HL-60 (cell line): ENCODE measurements around the gene ATP6V1C2.

Experiments used
- DNase-seq, 2 experiments: peaks; one replicate each; pipeline ENCODE4 v3.0.0-alpha.2; 2010 to 2020; ENCODE audit warnings: low read depth in 1 of 2, low spot score in 1 of 2
- H3K27ac ChIP-seq: fragments of 250-450 bp; sonication (Bioruptor Pico); replicated peaks from 2 replicates; pipeline ENCODE4 v1.5.1; 2020; ENCODE audit warnings: mild to moderate bottlenecking, moderate library complexity
- H3K27me3 ChIP-seq: fragments of 250-450 bp; sonication (Bioruptor Pico); 2 replicates; pipeline ENCODE4 v1.5.1; 2021; ENCODE audit warnings: mild to moderate bottlenecking, moderate library complexity; ENCODE audit not compliant: insufficient read depth, poor library complexity, severe bottlenecking
- H3K4me3 ChIP-seq: replicated peaks from 2 replicates; pipeline ENCODE4 v1.5.1; 2011; ENCODE audit warnings: mild to moderate bottlenecking, control low read depth, low read length; ENCODE audit not compliant: insufficient read depth
- CTCF ChIP-seq: IDR thresholded peaks from one replicate; pipeline ENCODE4 v1.5.1; 2011; ENCODE audit warnings: low read length, control low read depth, inconsistent platforms; ENCODE audit not compliant: insufficient read depth
- GABPA ChIP-seq: IDR thresholded peaks from 2 replicates; pipeline ENCODE4 v1.6.1; 2012; ENCODE audit warnings: low read depth
- POLR2AphosphoS5 ChIP-seq: IDR thresholded peaks from 2 replicates; pipeline ENCODE4 v1.6.1; 2012; ENCODE audit warnings: low read depth
- SPI1 ChIP-seq: IDR thresholded peaks from 2 replicates; pipeline ENCODE4 v1.6.1; 2012; ENCODE audit warnings: low read depth, mild to moderate bottlenecking, borderline replicate concordance
- TF ChIP-seq, protein P1 (sequence below): IDR thresholded peaks from 2 replicates; pipeline ENCODE4 v1.6.1; 2012; ENCODE audit warnings: low read depth; ENCODE audit not compliant: insufficient replicate concordance

Gene ATP6V1C2

DNA sequence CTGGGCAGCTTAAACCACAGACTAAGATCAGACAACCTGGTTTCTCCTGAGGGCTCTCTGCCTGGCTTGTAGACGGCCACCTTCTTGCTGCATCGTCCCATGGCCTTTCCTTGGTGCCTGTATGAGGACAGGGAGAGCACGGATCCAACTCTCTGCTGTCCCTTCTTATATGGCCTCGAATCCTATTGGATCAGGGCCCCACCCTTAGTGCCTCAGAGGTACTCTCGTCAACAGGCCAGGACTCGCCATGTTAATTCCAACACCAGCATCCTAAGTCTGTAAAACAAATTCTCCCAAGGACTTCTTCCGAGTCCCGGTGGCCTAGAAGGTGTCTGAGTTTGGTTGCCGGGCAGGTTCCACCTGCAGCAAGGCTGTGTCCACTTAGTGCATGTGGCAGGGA, 40.2 kb downstream of the ATP6V1C2 start:
- Histone ChIP-seq H3K27ac (no peak overlapping the region), H3K27me3 (peaks cover 4% of the 10 kb centered on the region), H3K4me3 (no peak overlapping the region)
- TF ChIP-seq CTCF, result no peak
- TF ChIP-seq POLR2AphosphoS5, result no peak
- no peak for TF ChIP-seq GABPA
- TF ChIP-seq, protein P1, sequence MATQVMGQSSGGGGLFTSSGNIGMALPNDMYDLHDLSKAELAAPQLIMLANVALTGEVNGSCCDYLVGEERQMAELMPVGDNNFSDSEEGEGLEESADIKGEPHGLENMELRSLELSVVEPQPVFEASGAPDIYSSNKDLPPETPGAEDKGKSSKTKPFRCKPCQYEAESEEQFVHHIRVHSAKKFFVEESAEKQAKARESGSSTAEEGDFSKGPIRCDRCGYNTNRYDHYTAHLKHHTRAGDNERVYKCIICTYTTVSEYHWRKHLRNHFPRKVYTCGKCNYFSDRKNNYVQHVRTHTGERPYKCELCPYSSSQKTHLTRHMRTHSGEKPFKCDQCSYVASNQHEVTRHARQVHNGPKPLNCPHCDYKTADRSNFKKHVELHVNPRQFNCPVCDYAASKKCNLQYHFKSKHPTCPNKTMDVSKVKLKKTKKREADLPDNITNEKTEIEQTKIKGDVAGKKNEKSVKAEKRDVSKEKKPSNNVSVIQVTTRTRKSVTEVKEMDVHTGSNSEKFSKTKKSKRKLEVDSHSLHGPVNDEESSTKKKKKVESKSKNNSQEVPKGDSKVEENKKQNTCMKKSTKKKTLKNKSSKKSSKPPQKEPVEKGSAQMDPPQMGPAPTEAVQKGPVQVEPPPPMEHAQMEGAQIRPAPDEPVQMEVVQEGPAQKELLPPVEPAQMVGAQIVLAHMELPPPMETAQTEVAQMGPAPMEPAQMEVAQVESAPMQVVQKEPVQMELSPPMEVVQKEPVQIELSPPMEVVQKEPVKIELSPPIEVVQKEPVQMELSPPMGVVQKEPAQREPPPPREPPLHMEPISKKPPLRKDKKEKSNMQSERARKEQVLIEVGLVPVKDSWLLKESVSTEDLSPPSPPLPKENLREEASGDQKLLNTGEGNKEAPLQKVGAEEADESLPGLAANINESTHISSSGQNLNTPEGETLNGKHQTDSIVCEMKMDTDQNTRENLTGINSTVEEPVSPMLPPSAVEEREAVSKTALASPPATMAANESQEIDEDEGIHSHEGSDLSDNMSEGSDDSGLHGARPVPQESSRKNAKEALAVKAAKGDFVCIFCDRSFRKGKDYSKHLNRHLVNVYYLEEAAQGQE, result no peak
- no peak for TF ChIP-seq SPI1
- no peak for DNase-seq

GRCh38 chr2:10762651-10763460, 41.4 kb downstream of the ATP6V1C2 start:
- DNase-seq, result no peak
- Histone ChIP-seq H3K27me3 (peaks cover 4% of the 10 kb centered on the region), H3K4me3 (no peak overlapping the region), H3K27ac (no peak overlapping the region)
- TF ChIP-seq GABPA (no peak), SPI1 (no peak), POLR2AphosphoS5 (no peak), CTCF (no peak)
- TF ChIP-seq, protein P1, result no peak

DNA sequence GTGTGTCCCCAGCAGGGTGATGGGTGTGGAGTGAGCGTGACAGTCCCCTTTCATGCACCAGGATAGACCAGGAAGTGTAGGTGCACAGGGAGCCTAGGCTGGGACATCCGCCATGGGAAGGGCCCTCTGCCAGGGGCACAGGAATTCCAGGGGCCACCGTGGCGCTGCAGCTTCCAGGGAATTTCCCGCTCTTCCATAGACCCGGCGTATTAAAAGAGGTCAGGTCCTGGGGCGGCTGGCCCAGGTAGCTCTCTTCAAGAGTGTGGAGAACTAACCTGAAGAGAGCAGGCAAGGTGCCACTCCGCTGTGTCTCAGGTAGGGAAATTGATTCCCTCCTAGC, 42.0 kb downstream of the ATP6V1C2 start:
- Histone ChIP-seq H3K4me3 (no peak overlapping the region), H3K27ac (no peak overlapping the region), H3K27me3 (peaks cover 4% of the 10 kb centered on the region)
- no peak for DNase-seq
- TF ChIP-seq GABPA (no peak), CTCF (no peak), SPI1 (no peak), POLR2AphosphoS5 (no peak)
- TF ChIP-seq, protein P1, result no peak
